Ascending aorta (tissue), 2 donors: ENCODE measurements around the gene CCDC120. TPM values are rescaled to one million over a fixed set of nuclear protein-coding genes. Genes with fewer than 3 reads are reported as not detected.

ENCODE experiments used
- DNase-seq, 2 donors: peaks; one replicate each; pipeline ENCODE4 v3.0.0-alpha.2; 2019; ENCODE audit warnings: low spot score in 2 of 2
- H3K27ac ChIP-seq, 2 donors: fragments of 200-600 bp; sonication (generic); one replicate each; pipeline ENCODE4 v1.5.1; 2016 to 2017; ENCODE audit warnings: mild to moderate bottlenecking in 1 of 2
- H3K27me3 ChIP-seq: fragments of 200-600 bp; sonication (generic); one replicate; pipeline ENCODE4 v1.5.1; 2017
- H3K36me3 ChIP-seq, 2 donors: fragments of 200-600 bp; sonication (generic); one replicate each; pipeline ENCODE4 v1.5.1; 2016
- H3K4me1 ChIP-seq, 2 donors: fragments of 200-600 bp; sonication (generic); one replicate each; pipeline ENCODE4 v1.5.1; 2016 to 2017; ENCODE audit warnings: mild to moderate bottlenecking in 1 of 2
- H3K4me3 ChIP-seq, 2 donors: fragments of 200-600 bp; sonication (generic); one replicate each; pipeline ENCODE4 v1.5.1; 2016 to 2017; ENCODE audit warnings: mild to moderate bottlenecking in 1 of 2
- H3K9me3 ChIP-seq, 2 donors: fragments of 200-600 bp; sonication (generic); one replicate each; pipeline ENCODE4 v1.5.1; 2016
- intact Hi-C: fragments of 100-400 bp; cut with DNase I; formaldehyde crosslinking; loops from one replicate; pipeline ENCODE4 v1.15.1; 2023
- total RNA-seq: library from RNA; depleted of rRNA; stranded (reverse); fragments of >200 nt; gene quantifications from one replicate; pipeline ENCODE4 v1.1.0, GENCODE V29; 2016
- TF ChIP-seq, protein P1 (sequence below), 3 experiments: fragments of 200-600 bp in 2 of 3; fragments of 450-650 bp in 1 of 3; sonication (generic) in 2 of 3; IDR thresholded peaks; one replicate each; pipeline ENCODE4 v1.5.1; 2016 to 2019; ENCODE audit warnings: antibody characterized with exemption in 3 of 3, mild to moderate bottlenecking in 1 of 3, moderate library complexity in 1 of 3

The CCDC120 gene
- total RNA-seq, 1 donor from 2014 or later = 0.11 TPM

DNA sequence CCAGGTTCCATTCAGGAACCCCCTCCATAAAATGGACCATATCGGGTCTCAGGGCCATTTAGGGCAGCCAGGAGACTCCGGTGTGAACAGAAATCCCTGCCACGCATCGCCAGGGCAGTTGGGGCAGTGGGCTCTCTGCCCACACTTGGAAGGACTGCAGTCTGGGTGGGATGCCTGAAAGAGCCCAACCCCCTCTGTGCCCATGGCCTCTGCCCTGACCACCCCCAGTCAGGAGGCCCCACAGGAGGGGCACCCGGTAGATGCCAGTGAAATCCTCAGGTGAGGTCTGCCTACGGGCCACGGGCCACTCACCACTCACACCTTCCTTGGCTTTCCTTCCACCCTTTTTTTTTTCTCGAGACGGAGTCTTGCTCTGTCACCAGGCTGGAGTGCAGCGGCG, 10.2 kb downstream of the CCDC120 start:
- TF ChIP-seq, protein P1, sequence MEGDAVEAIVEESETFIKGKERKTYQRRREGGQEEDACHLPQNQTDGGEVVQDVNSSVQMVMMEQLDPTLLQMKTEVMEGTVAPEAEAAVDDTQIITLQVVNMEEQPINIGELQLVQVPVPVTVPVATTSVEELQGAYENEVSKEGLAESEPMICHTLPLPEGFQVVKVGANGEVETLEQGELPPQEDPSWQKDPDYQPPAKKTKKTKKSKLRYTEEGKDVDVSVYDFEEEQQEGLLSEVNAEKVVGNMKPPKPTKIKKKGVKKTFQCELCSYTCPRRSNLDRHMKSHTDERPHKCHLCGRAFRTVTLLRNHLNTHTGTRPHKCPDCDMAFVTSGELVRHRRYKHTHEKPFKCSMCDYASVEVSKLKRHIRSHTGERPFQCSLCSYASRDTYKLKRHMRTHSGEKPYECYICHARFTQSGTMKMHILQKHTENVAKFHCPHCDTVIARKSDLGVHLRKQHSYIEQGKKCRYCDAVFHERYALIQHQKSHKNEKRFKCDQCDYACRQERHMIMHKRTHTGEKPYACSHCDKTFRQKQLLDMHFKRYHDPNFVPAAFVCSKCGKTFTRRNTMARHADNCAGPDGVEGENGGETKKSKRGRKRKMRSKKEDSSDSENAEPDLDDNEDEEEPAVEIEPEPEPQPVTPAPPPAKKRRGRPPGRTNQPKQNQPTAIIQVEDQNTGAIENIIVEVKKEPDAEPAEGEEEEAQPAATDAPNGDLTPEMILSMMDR (IDR thresholded peaks at IDR 0.05) = no peak
- Histone ChIP-seq H3K4me1 (peaks cover 0 to 2% of the 10 kb centered on the region in 2 donors), H3K27me3 (no peaks in the 10 kb centered on the region), H3K9me3 (no peaks in the 10 kb centered on the region), H3K27ac (no peak overlapping the region), H3K36me3 (peaks cover 3 to 5% of the 10 kb centered on the region in 2 donors), H3K4me3 (no peak overlapping the region)
- DNase-seq = no peak
- intact Hi-C loops = no loop called here

DNA sequence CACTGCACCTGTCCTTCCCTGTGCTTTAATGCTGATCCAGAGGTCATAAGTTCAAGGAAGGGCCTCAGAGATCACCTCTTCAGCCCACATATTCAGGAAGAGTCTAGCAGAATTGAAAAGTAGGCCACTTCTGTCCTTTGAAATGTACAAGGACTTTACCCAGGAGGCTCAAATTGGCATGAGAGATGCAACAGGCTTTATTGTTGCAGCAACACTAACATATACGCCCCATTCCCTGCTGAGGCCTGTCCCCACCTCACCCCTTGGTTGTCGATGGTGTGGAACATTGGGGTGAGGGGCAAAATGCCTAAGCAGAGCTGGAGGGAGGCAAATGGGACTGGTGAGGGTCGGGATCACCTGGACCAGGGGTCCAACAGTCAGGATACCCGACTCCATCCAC, 12.2 kb downstream of the CCDC120 start:
- Histone ChIP-seq H3K4me1 (peaks cover 0 to 2% of the 10 kb centered on the region in 2 donors), H3K9me3 (no peaks in the 10 kb centered on the region), H3K4me3 (no peak overlapping the region), H3K27ac (no peak overlapping the region), H3K36me3 (peaks cover 0 to 3% of the 10 kb centered on the region in 2 donors), H3K27me3 (no peaks in the 10 kb centered on the region)
- intact Hi-C loops = no loop called here
- DNase-seq = no peak
- TF ChIP-seq, protein P1 (IDR thresholded peaks at IDR 0.05) = no peak

DNA sequence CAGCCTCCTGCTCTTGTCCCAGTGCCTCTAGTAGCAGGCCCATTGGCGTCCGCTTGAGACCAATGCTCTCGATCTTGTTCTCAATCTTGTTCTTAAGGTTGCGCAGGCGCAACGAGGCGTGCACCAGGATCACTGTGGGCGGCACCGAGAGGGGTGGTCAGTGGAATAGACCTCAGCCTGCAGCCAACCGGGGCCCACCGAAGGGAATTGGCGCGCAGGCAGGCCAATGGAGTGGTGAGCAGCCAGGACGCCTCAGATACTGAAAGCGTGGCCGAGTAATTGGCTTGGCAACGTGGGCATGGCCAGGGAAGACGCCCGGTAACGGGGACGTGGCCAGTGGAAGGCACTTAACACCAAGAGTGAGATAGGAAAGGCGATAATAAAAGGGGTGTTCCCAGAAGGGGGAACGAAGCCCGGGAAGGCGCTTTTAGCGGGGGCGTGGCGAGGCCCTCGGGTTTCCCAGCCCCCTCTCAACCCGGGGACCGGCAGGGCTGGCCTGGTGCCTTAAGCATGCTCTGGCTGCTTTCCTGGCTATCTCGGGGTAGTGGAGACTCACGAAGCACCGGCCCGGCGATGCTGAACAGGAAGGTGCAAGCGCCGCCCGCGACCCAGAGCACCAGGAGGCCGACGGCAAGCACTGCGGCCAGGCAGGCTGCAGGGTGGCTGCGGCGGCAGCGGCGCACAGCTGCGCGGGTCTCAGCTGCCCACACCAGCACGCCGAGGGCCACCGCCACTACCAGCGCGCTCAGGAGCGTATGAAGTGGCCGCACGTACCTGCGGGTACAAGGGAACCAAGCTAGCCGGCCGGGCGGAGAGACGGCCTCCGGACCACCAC, 13.3 kb downstream of the CCDC120 start:
- TF ChIP-seq, protein P1 (IDR thresholded peaks at IDR 0.05) = no peak
- peaks cover 3 to 7% of the 10 kb centered on the region in 2 donors for H3K36me3 ChIP-seq
- peak; percentile 21 to 89 for DNase-seq
- peak overlapping the region; percentile 8 to 57 for H3K27ac ChIP-seq
- peak overlapping the region; percentile 63 to 72 for H3K4me3 ChIP-seq
- no peaks in the 10 kb centered on the region for H3K9me3 ChIP-seq
- intact Hi-C loops = loop anchor here (2.0 kb wide), 1 partner anchor 29 kb away; the partner anchor contains the start of gene TFE3
- no peaks in the 10 kb centered on the region for H3K27me3 ChIP-seq
- peaks cover 0 to 2% of the 10 kb centered on the region in 2 donors for H3K4me1 ChIP-seq

DNA sequence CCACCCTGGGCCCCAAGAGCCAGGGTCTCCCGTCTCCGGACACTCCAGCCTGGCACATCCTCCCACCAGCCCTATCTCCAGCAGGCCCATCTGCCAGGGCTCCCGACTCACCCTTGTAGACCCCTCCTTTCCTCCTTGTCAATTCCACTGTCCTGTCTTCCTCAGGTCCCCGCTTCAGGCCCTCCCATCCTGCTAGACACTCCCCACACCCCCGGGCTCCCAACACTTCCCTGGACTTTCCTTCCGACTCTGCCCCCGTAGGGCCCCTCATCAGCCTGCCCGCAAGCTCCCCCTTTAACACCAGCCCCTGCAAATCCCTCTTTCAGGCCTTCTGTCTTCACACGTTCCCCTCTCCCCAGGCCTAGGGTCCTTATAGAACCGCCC, 13.9 kb downstream of the CCDC120 start:
- TF ChIP-seq, protein P1 (IDR thresholded peaks at IDR 0.05) = no peak
- intact Hi-C loops = loop anchor here (2.0 kb wide), 1 partner anchor 30 kb away; the partner anchor contains the start of gene TFE3
- DNase-seq = no peak
- peaks cover 8 to 13% of the 10 kb centered on the region in 2 donors for H3K36me3 ChIP-seq
- H3K4me1 ChIP-seq = peaks cover 0 to 2% of the 10 kb centered on the region in 2 donors
- no peaks in the 10 kb centered on the region for H3K27me3 ChIP-seq
- no peaks in the 10 kb centered on the region for H3K9me3 ChIP-seq
- H3K27ac ChIP-seq = peak overlapping the region; percentile 8 to 57
- peak overlapping the region; percentile 63 to 72 for H3K4me3 ChIP-seq

DNA sequence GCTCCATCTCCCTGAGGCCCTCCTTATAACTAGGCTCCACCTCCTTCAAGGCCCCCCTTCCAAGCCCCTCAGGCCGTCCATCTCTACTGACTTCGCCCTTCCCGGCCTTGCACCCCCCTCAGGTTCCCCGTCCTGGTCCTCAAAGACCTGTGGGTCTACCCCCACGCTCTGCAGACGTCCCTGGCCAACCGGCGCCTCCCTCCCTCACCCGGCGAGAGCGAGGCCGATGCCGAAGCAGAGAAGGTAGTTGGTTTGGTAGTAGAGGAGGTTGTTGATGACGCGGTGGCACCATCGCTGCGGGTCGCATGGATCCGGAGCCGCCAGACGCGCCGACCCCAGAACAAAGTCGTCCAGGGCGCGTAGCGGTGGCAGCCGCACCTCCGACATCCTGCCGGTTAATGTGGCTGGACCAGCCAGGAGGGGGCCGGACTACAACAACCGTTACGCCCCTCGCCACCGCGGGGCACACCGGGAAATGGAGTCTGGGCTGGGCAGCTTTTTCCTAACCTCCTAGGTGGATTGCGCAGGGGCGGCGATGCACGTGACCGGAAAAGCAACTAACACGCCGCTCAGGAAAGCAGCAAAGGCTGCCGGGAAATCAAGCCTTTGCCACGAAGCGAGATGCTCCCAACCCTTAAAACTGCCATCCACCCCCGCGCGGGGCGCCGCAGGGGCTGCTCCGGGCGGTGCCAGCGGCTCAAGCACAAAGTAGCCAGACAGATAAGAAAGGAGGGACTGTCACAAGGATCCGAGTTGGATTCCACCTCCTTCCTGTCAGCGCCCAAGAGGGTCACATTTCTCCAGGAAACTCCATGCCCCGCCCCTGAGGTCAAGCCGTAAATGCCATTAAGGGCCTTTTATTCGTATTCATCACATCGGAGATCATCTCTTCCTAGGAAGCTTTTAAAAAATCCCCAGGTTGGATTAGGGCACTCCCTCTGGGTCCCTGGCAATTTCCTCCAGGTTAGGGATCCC, 15.1 kb downstream of the CCDC120 start, which contains the start of gene PRAF2:
Gene PRAF2, minus strand, starts transcription at position 402 of the 975 bp plus-strand sequence. Its CDS starts 15 bp downstream, at position 387.
- intact Hi-C loops = loop anchor here (2.0 kb wide), 1 partner anchor 31 kb away; the partner anchor contains the start of gene TFE3
- Histone ChIP-seq H3K27me3 (no peaks in the 10 kb centered on the region), H3K4me3 (peak within 1 kb of the TSS; percentile 63 to 72), H3K9me3 (no peaks in the 10 kb centered on the region), H3K4me1 (peaks cover 0 to 5% of the 10 kb centered on the region in 2 donors), H3K36me3 (peaks cover 9 to 13% of the 10 kb centered on the region in 2 donors), H3K27ac (peak within 1 kb of the TSS; percentile 79 to 86)
- peak; percentile 79 to 97 for DNase-seq
- TF ChIP-seq, protein P1 (IDR thresholded peaks at IDR 0.05) = no peak
